ENCODE results near the gene HOMER3. TPM values are rescaled to one million over a fixed set of nuclear protein-coding genes. Genes with fewer than 3 reads are reported as not detected.
A peak's percentile ranks its signal among the peaks of the same experiment; 100 is the strongest.

HOMER3 gene
- polyA plus RNA-seq, 6 donors from 2014 or later, result 0.44 to 0.69 (median 0.49) TPM; not detected in 3

- Mint-ChIP-seq H3K9me3 (no peaks in the 10 kb centered on the region), H3K27me3 (peaks cover 9 to 30% (median 16%) of the 10 kb centered on the region in 3 donors), H3K4me1 (peaks cover 3 to 6% (median 4%) of the 10 kb centered on the region in 3 donors), H3K27ac (no peak overlapping the region), H3K36me3 (no peaks in the 10 kb centered on the region), H3K4me3 (no peak overlapping the region)
- ATAC-seq (ENCODE audit: low read depth in 2 of 2), result no peak
- DNase-seq, result no peak
Measured at GRCh38 chr19:18948075-18948975, 7.3 kb upstream of the HOMER3 start.

- Mint-ChIP-seq H3K9me3 (no peaks in the 10 kb centered on the region), H3K27ac (peak overlapping the region in 2 of 6 donors; percentile 22 to 81)
Measured at GRCh38 chr19:18946918-18947317, 5.9 kb upstream of the HOMER3 start.

DNA sequence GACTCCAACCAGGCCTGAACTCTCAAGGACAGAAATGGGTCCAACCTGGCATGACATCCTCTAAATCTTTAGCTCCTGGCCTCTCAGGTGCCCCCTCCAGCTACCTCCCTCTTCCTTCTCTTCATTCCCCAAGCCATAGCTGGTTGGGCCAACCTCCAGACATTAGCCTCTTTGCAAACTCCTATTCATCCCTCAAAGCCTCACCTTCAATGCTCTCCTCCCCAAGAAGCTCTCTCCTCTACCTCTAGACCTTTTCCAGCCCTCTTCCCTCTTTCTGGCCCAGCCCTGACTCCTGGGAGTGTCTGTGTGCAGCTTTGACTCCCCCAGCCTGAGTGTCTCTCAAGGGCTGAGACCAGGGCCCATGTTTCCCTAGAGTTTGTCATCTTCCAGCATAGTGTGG, 5.3 kb upstream of the HOMER3 start:
- Mint-ChIP-seq H3K4me1 (peaks cover 6 to 15% (median 6%) of the 10 kb centered on the region in 3 donors), H3K9me3 (no peaks in the 10 kb centered on the region), H3K36me3 (no peaks in the 10 kb centered on the region), H3K4me3 (peak overlapping the region in 2 of 8 donors; percentile 6 to 10), H3K27me3 (peaks cover 20 to 40% (median 25%) of the 10 kb centered on the region in 3 donors), H3K27ac (peak overlapping the region in 2 of 6 donors; percentile 13 to 46)
- ATAC-seq (ENCODE audit: low read depth in 2 of 2) (no peak), DNase-seq (no peak)

More at GRCh38 chr19:18946918-18947317, 5.9 kb upstream of the HOMER3 start:
- Mint-ChIP-seq H3K4me1 (peaks cover 3 to 9% (median 6%) of the 10 kb centered on the region in 3 donors), H3K27me3 (peaks cover 20 to 35% (median 24%) of the 10 kb centered on the region in 3 donors), H3K36me3 (no peaks in the 10 kb centered on the region), H3K4me3 (peak overlapping the region in 3 of 8 donors; percentile 20 to 71 (median 22))
- ATAC-seq (ENCODE audit: low read depth in 2 of 2), result peak in 1 of 2 donors; percentile 21
- no peak for DNase-seq

- H3K27me3 Mint-ChIP-seq, result peaks cover 20 to 42% (median 25%) of the 10 kb centered on the region in 3 donors
- no peaks in the 10 kb centered on the region for H3K36me3 Mint-ChIP-seq
- ATAC-seq (ENCODE audit: low read depth in 2 of 2), result no peak
- no peak overlapping the region for H3K27ac Mint-ChIP-seq
- DNase-seq, result no peak
- H3K4me1 Mint-ChIP-seq, result peaks cover 10 to 21% (median 10%) of the 10 kb centered on the region in 3 donors
- H3K4me3 Mint-ChIP-seq, result no peak overlapping the region
- H3K9me3 Mint-ChIP-seq, result no peaks in the 10 kb centered on the region
Measured at GRCh38 chr19:18945297-18945696, 4.3 kb upstream of the HOMER3 start.

GRCh38 chr19:18943465-18943864, 2.4 kb upstream of the HOMER3 start:
- Mint-ChIP-seq H3K4me3 (peak overlapping the region in 1 of 8 donors; percentile 30), H3K36me3 (no peaks in the 10 kb centered on the region), H3K27ac (no peak overlapping the region), H3K4me1 (peaks cover 15 to 28% (median 15%) of the 10 kb centered on the region in 3 donors), H3K27me3 (peaks cover 20 to 52% (median 42%) of the 10 kb centered on the region in 3 donors), H3K9me3 (no peaks in the 10 kb centered on the region)
- DNase-seq (no peak), ATAC-seq (ENCODE audit: low read depth in 2 of 2) (no peak)

- Mint-ChIP-seq H3K36me3 (no peaks in the 10 kb centered on the region), H3K27me3 (peaks cover 18 to 51% (median 45%) of the 10 kb centered on the region in 3 donors), H3K4me3 (peak overlapping the region in 7 of 8 donors; percentile 2 to 70 (median 36)), H3K27ac (peak overlapping the region in 1 of 6 donors; percentile 81), H3K9me3 (no peaks in the 10 kb centered on the region), H3K4me1 (peaks cover 15 to 28% (median 15%) of the 10 kb centered on the region in 3 donors)
- no peak for ATAC-seq (ENCODE audit: low read depth in 2 of 2)
- DNase-seq, result no peak
Measured at GRCh38 chr19:18942692-18943091, 1.7 kb upstream of the HOMER3 start.

DNA sequence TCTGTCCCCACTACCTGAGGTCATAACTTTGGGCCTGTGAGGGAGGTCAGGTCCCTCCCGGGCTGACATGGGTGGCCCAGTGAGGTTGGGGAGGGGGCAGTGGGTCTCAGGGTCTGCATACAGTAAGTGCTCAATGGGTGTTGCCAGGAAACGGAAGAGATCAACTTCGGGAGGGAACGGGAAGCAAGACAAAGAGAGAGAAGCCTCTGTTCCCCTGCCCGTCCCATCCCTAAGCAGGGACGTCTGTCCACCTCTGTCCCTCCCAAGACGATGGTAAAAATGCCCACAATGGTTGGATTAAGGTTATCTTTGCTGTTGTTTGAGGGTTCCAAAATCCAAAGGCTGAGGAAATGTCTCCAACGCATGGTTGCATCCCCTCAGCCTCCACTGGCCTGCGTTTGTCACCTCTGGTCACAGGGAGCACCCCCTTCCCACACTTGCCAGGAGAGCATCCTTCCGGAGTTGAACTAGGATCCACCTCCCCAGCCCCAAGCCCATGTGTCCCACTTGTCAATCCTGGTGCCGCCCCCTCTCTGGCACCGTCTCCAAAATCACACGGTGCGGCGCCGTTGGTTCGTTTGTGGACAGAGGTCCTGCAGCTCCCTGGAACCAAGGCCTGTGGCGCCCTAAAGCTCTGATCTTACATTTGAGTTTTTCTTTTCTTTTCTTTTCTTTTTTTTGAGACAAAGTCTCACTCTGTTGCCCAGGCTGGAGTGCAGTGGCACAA, 774 bp upstream of the HOMER3 start:
- DNase-seq (no peak), ATAC-seq (ENCODE audit: low read depth in 2 of 2) (no peak)
- Mint-ChIP-seq H3K4me1 (peaks cover 15 to 28% (median 15%) of the 10 kb centered on the region in 3 donors), H3K36me3 (no peaks in the 10 kb centered on the region), H3K4me3 (peak overlapping the region; percentile 27 to 71 (median 59)), H3K27me3 (peaks cover 21 to 56% (median 45%) of the 10 kb centered on the region in 3 donors), H3K27ac (peak overlapping the region in 1 of 6 donors; percentile 90), H3K9me3 (no peaks in the 10 kb centered on the region)

DNA sequence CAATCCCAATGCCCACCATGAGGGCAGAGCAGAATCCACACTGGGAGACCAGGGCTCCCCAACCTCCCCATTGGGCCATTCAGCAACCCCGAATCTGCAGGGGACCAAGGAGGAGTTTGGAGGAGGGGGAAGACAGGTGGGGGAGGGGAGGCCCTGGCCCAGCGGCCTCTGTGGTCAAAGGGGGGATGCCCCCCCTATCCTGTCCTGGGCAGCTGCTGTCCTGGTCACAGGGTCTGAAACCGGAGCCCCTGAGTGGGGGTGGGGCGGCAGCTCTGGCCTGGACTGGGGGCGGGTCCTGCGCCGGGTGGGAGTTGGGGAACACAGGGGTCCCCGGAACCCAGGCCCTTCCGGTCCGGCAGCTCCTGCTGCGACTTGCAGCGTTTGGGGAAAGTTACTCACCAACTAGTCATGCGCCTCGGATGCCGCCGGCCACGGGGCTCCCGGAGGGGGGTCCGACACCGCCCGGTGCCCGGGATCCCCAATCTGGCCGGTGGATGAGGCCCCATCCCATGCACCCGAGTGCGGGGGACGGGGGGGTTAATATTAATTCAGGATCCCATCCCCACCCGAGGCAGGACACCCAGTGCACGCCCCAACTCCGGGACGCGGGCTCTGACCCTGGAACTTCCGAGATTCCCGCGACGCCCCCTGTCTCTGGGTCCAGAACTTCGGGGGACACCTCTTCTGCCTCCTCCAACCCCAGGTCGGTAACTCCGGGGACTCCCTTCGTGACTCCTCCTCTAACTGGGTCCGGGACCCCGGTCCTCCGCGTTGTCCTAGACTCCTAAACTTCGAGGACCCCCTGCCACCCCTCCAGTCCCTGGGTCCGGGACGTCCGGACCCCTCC, 872 bp downstream of the HOMER3 start:
- peak in 1 of 2 donors; percentile 5 for ATAC-seq (ENCODE audit: low read depth in 2 of 2)
- DNase-seq, result peak; percentile 12
- no peaks in the 10 kb centered on the region for H3K36me3 Mint-ChIP-seq
- peak overlapping the region in 2 of 6 donors; percentile 19 to 79 for H3K27ac Mint-ChIP-seq
- peaks cover 17 to 53% (median 36%) of the 10 kb centered on the region in 3 donors for H3K27me3 Mint-ChIP-seq
- H3K9me3 Mint-ChIP-seq, result no peaks in the 10 kb centered on the region
- H3K4me1 Mint-ChIP-seq, result peaks cover 12 to 22% (median 15%) of the 10 kb centered on the region in 3 donors
- peak overlapping the region; percentile 62 to 87 (median 79) for H3K4me3 Mint-ChIP-seq

DNA sequence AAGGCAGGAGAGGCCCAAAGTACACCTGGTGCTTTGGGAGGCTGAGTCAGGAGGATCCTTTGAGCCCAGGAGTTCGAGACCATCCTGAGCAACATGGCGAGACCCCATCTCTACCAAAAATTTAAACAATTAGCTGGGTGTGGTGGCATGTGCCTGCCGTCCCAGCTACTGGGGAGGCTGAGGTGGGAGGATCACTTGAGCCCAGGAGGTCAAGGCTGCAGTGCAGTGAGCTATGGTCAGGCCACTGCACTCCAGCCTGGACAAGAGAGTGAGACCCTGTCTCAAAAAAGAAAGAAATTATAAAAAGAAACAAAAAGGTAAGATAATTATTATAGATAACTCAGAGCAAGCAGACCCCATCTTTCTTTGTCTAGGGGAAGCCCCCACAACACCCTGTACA, 1.9 kb downstream of the HOMER3 start:
- DNase-seq, result no peak
- peak overlapping the region; percentile 41 to 83 (median 66) for H3K4me3 Mint-ChIP-seq
- H3K4me1 Mint-ChIP-seq, result peaks cover 12 to 22% (median 15%) of the 10 kb centered on the region in 3 donors
- H3K9me3 Mint-ChIP-seq, result no peaks in the 10 kb centered on the region
- H3K27ac Mint-ChIP-seq, result no peak overlapping the region
- H3K36me3 Mint-ChIP-seq, result no peaks in the 10 kb centered on the region
- peaks cover 20 to 61% (median 38%) of the 10 kb centered on the region in 3 donors for H3K27me3 Mint-ChIP-seq
- no peak for ATAC-seq (ENCODE audit: low read depth in 2 of 2)

- H3K4me3 Mint-ChIP-seq, result peak overlapping the region in 5 of 8 donors; percentile 21 to 80 (median 70)
- peaks cover 8 to 15% (median 10%) of the 10 kb centered on the region in 3 donors for H3K4me1 Mint-ChIP-seq
- peaks cover 0 to 1% (median 0%) of the 10 kb centered on the region in 7 donors for H3K9me3 Mint-ChIP-seq
- no peaks in the 10 kb centered on the region for H3K36me3 Mint-ChIP-seq
- DNase-seq, result no peak
- peak overlapping the region in 2 of 6 donors; percentile 47 to 79 for H3K27ac Mint-ChIP-seq
- ATAC-seq (ENCODE audit: low read depth in 2 of 2), result no peak
- peaks cover 9 to 41% (median 10%) of the 10 kb centered on the region in 3 donors for H3K27me3 Mint-ChIP-seq
Measured at GRCh38 chr19:18933297-18933696, 7.7 kb downstream of the HOMER3 start.

- Mint-ChIP-seq H3K36me3 (no peaks in the 10 kb centered on the region), H3K4me3 (peak overlapping the region; percentile 27 to 85 (median 77)), H3K27ac (peak overlapping the region in 1 of 6 donors; percentile 52), H3K4me1 (peaks cover 8 to 15% (median 10%) of the 10 kb centered on the region in 3 donors), H3K27me3 (peaks cover 5 to 34% (median 9%) of the 10 kb centered on the region in 3 donors), H3K9me3 (peaks cover 0 to 1% (median 0%) of the 10 kb centered on the region in 7 donors)
- ATAC-seq (ENCODE audit: low read depth in 2 of 2) (peak; percentile 93 to 95), DNase-seq (peak; percentile 58)
Measured at GRCh38 chr19:18932216-18932841, 8.7 kb downstream of the HOMER3 start.
